HG03103 (cell line): ENCODE measurements around the gene WEE2.

ENCODE experiments used
- ATAC-seq: cut with Tn5 transposase; IDR thresholded peaks from one replicate; pipeline ENCODE4 v1.9.1; 2021; ENCODE audit warnings: low read depth; ENCODE audit not compliant: unreplicated experiment

The WEE2 gene

GRCh38 chr7:141708351-141708750, at the start of gene WEE2:
TSS of gene WEE2 (plus strand) at chr7:141708353. CDS start at chr7:141708759, 406 bp downstream.
- ATAC-seq = no peak

GRCh38 chr7:141659501-141659900, 48.7 kb upstream of the WEE2 start:
- ATAC-seq = no peak

GRCh38 chr7:141660259-141660658, 47.9 kb upstream of the WEE2 start:
- ATAC-seq = no peak

GRCh38 chr7:141663081-141663849, 44.9 kb upstream of the WEE2 start:
- no peak for ATAC-seq

GRCh38 chr7:141664450-141664849, 43.7 kb upstream of the WEE2 start:
- no peak for ATAC-seq

GRCh38 chr7:141665208-141666035, 42.7 kb upstream of the WEE2 start:
- ATAC-seq = no peak

- ATAC-seq = no peak
These were observed 42.1 kb upstream of the WEE2 start for GRCh38 chr7:141666071-141666470.

GRCh38 chr7:141668853-141669252, 39.3 kb upstream of the WEE2 start:
- ATAC-seq = no peak

- ATAC-seq = no peak
These were observed 36.3 kb upstream of the WEE2 start for GRCh38 chr7:141671705-141672496.

- no peak for ATAC-seq
These were observed 34.8 kb upstream of the WEE2 start for GRCh38 chr7:141673346-141673745.

- ATAC-seq = no peak
These were observed 33.9 kb upstream of the WEE2 start for GRCh38 chr7:141674171-141674671.

GRCh38 chr7:141674702-141675101, 33.5 kb upstream of the WEE2 start:
- no peak for ATAC-seq

- no peak for ATAC-seq
These were observed 32.5 kb upstream of the WEE2 start for GRCh38 chr7:141675436-141676215.

- no peak for ATAC-seq
These were observed 31.5 kb upstream of the WEE2 start for GRCh38 chr7:141676618-141677017.

GRCh38 chr7:141679014-141679413, 29.1 kb upstream of the WEE2 start:
- ATAC-seq = peak; percentile 55

- no peak for ATAC-seq
These were observed 22.7 kb upstream of the WEE2 start for GRCh38 chr7:141685285-141686023.

GRCh38 chr7:141686074-141686473, 22.1 kb upstream of the WEE2 start:
- ATAC-seq = no peak

- no peak for ATAC-seq
These were observed 21.5 kb upstream of the WEE2 start for GRCh38 chr7:141686670-141687069.

GRCh38 chr7:141688043-141688442, 20.1 kb upstream of the WEE2 start:
- no peak for ATAC-seq
